Measurements from ENCODE around the gene PLEKHD1. TPM values are rescaled to one million over a fixed set of nuclear protein-coding genes. Genes with fewer than 3 reads are reported as not detected.

The PLEKHD1 gene
- total RNA-seq, 2 experiments from 2014 or later = 0.09 to 0.19 TPM

DNA sequence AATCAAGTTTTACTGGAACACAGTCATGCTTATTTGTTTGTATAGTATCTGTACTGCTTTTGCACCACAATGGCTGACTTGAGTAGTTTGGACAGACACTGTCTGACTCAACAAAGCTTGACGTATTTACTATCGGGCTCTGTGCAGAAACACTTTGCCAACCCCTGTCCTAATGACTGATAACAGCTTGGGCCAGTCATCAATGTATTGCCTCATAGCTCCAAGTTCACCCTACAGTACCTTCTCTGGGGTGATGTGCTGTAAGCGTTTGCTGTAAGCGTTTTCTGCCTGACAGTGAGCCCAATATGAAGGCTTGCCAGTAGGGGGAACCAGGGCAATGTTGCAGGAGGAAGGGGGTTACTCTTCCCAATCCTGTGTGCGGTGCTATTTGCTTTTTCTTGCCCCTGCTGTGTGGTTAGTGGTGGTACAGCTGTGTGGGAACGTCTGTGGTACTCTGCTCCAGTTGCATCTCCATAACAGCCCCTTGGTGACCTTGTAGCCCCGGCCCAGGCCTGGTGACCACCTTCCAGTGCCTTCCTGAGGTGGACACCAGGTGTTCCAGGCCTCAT lies 95.6 kb downstream of the PLEKHD1 start:
- ChIA-PET CTCF (ENCODE audit: unreplicated experiment) (interaction anchor here (0.7 kb wide), 1 partner anchor 133 kb away, joined by 3 read pairs; no protein-coding TSS in a partner anchor), POLR2A (interaction anchor here (1.4 kb wide), 1 partner anchor 19 kb away, joined by 4 read pairs; no protein-coding TSS in a partner anchor)
- Histone ChIP-seq H3K4me3 (ENCODE audit: low read depth, low read length, poor library complexity, severe bottlenecking) (no peak overlapping the region), H3K79me2 (ENCODE audit: insufficient read depth, low read depth, low read length) (no peaks in the 10 kb centered on the region), H3K27ac (ENCODE audit: low read depth, low read length, poor library complexity, severe bottlenecking) (no peak overlapping the region), H4K20me1 (ENCODE audit: insufficient read depth, low read length) (no peaks in the 10 kb centered on the region), H3K36me3 (ENCODE audit: insufficient read depth, low read length) (no peaks in the 10 kb centered on the region), H3K9me2 (ENCODE audit: insufficient read depth, low read length) (no peaks in the 10 kb centered on the region), H3K9me3 (ENCODE audit: low read length) (no peaks in the 10 kb centered on the region), H3K4me1 (ENCODE audit: insufficient read depth, low read length, poor library complexity, severe bottlenecking) (peaks cover 7% of the 10 kb centered on the region), H3K4me2 (ENCODE audit: low read length) (no peak overlapping the region), H2AFZ (ENCODE audit: low read length) (no peak overlapping the region)
- DNase-seq (ENCODE audit: low spot score) = peak; percentile 57
- TF ChIP-seq, protein P1, sequence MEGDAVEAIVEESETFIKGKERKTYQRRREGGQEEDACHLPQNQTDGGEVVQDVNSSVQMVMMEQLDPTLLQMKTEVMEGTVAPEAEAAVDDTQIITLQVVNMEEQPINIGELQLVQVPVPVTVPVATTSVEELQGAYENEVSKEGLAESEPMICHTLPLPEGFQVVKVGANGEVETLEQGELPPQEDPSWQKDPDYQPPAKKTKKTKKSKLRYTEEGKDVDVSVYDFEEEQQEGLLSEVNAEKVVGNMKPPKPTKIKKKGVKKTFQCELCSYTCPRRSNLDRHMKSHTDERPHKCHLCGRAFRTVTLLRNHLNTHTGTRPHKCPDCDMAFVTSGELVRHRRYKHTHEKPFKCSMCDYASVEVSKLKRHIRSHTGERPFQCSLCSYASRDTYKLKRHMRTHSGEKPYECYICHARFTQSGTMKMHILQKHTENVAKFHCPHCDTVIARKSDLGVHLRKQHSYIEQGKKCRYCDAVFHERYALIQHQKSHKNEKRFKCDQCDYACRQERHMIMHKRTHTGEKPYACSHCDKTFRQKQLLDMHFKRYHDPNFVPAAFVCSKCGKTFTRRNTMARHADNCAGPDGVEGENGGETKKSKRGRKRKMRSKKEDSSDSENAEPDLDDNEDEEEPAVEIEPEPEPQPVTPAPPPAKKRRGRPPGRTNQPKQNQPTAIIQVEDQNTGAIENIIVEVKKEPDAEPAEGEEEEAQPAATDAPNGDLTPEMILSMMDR (conservative IDR thresholded peaks at IDR 0.05; ENCODE audit: low read length) = peak; percentile 76
- no peak for TF ChIP-seq EZH2phosphoT487 (IDR thresholded peaks at IDR 0.05; ENCODE audit: borderline replicate concordance, low read depth, low read length)
- BruUV-seq (replicated peaks) = no TSS peak
- intact Hi-C loops (cut with micrococcal nuclease; ENCODE audit: unreplicated experiment) = loop anchor here (10.0 kb wide), 2 partner anchors 235 to 435 kb away; no protein-coding TSS in a partner anchor

Other genes with a start within 250 kb of the PLEKHD1 start
- 0.05 and 0.09 TPM in 2 replicates for gene GALNT16, start 224.6 kb upstream of the PLEKHD1 start, total RNA-seq (2014; rRNA removed; shearing (Covaris generic))
- gene GALNT16, start 224.6 kb upstream of the PLEKHD1 start, total RNA-seq (2022) = 0.30 TPM in 1 of 2 replicates, not detected in the other
- gene ERH, start 86.4 kb upstream of the PLEKHD1 start, total RNA-seq (2014; rRNA removed; shearing (Covaris generic)) = 204 and 435 TPM in 2 replicates
- gene ERH, start 86.4 kb upstream of the PLEKHD1 start, total RNA-seq (2022) = 498 and 512 TPM in 2 replicates
- 70.4 and 86.5 TPM in 2 replicates for gene SLC39A9, start 86.0 kb upstream of the PLEKHD1 start, total RNA-seq (2014; rRNA removed; shearing (Covaris generic))
- 91.7 and 96.6 TPM in 2 replicates for gene SLC39A9, start 86.0 kb upstream of the PLEKHD1 start, total RNA-seq (2022)
- gene CCDC177, start 90.1 kb downstream of the PLEKHD1 start, total RNA-seq (2014; rRNA removed; shearing (Covaris generic)) = not detected in 2 replicates
- gene CCDC177, start 90.1 kb downstream of the PLEKHD1 start, total RNA-seq (2022) = not detected in 2 replicates
- 19.3 and 23.1 TPM in 2 replicates for gene SUSD6, start 126.9 kb downstream of the PLEKHD1 start, total RNA-seq (2014; rRNA removed; shearing (Covaris generic))
- 40.9 and 43.6 TPM in 2 replicates for gene SUSD6, start 126.9 kb downstream of the PLEKHD1 start, total RNA-seq (2022)

Measured in OCI-LY7 (cell line).